ENCODE measurements around the gene RPS10. TPM values are rescaled to one million over a fixed set of nuclear protein-coding genes. Genes with fewer than 3 reads are reported as not detected.

The RPS10 gene
- polyA plus RNA-seq, 3 donors, result 645 to 2,603 (median 1,054) TPM

DNA sequence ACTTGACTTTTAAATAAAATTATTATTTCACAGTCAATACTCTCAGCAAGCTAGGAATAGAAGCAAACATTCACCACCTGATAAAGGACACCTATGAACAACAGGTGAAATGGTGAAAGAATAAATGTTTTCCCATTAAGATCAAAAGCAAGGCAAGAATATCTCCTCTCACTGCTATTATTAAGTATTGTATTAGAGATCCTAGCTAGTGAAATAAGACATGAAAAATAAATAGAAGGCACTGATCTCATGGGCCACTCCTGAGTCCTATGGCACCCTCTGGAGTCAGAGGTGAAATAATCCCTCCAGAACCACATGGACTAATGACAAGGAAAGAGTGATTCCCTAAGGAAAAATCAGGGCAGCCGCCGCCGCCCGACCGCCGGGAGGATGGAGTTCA is 29.4 kb downstream of the RPS10 start:
- intact Hi-C loops (cut with micrococcal nuclease), result no loop called here
- Histone ChIP-seq H3K27ac (ENCODE audit: low read depth in 1 of 2, low read length in 2 of 2) (no peak overlapping the region), H3K4me3 (replicated peaks in 1 of 3; ENCODE audit: low read depth in 2 of 3, low read length in 3 of 3) (no peak overlapping the region), H3K27me3 (ENCODE audit: control insufficient read depth in 2 of 2, insufficient read depth in 2 of 2, low read length in 2 of 2) (no peaks in the 10 kb centered on the region), H3K9ac (ENCODE audit: insufficient read depth, low read length, poor library complexity, severe bottlenecking) (no peak overlapping the region), H4K20me1 (ENCODE audit: insufficient read depth, low read length) (peaks cover 3% of the 10 kb centered on the region), H3K79me2 (ENCODE audit: insufficient read depth, low read length) (peaks cover 16% of the 10 kb centered on the region), H3K9me3 (replicated peaks in 1 of 2; ENCODE audit: control insufficient read depth in 1 of 2, insufficient read depth in 1 of 2, low read length in 2 of 2) (peaks cover 3 to 7% of the 10 kb centered on the region in 2 donors), H3K4me2 (replicated peaks; ENCODE audit: extremely low read depth, low read length, poor library complexity, severe bottlenecking) (no peak overlapping the region), H2AFZ (ENCODE audit: insufficient read depth, low read depth, low read length, poor library complexity, severe bottlenecking) (no peak overlapping the region), H3K4me1 (ENCODE audit: control insufficient read depth in 1 of 2, insufficient read depth in 2 of 2, low read length in 2 of 2) (peaks cover 14 to 21% of the 10 kb centered on the region in 2 donors), H3K36me3 (replicated peaks in 1 of 2; ENCODE audit: control insufficient read depth in 1 of 2, insufficient read depth in 2 of 2, low read length in 2 of 2) (no peaks in the 10 kb centered on the region)
- TF ChIP-seq CTCF (IDR thresholded peaks at IDR 0.05), result no peak
- no peak for DNase-seq
- H3K9me3 Mint-ChIP-seq, result peaks cover 2 to 11% (median 8%) of the 10 kb centered on the region in 7 donors
- H3K4me3 Mint-ChIP-seq, result no peak overlapping the region
- peaks cover 14% of the 10 kb centered on the region for H3K4me1 Mint-ChIP-seq
- H3K36me3 Mint-ChIP-seq, result no peaks in the 10 kb centered on the region
- H3K27me3 Mint-ChIP-seq (ENCODE audit: low read depth in 3 of 3), result peaks cover 0 to 2% (median 2%) of the 10 kb centered on the region in 3 donors
- no peak overlapping the region for H3K27ac Mint-ChIP-seq
- WGBS (ENCODE audit: insufficient coverage), result no CpG with 5 or more reads among the region's 6 CpGs

- Histone ChIP-seq H3K36me3 (replicated peaks in 1 of 2; ENCODE audit: control insufficient read depth in 1 of 2, insufficient read depth in 2 of 2, low read length in 2 of 2) (no peaks in the 10 kb centered on the region), H3K9me3 (replicated peaks in 1 of 2; ENCODE audit: control insufficient read depth in 1 of 2, insufficient read depth in 1 of 2, low read length in 2 of 2) (peaks cover 7 to 9% of the 10 kb centered on the region in 2 donors), H3K27me3 (ENCODE audit: control insufficient read depth in 2 of 2, insufficient read depth in 2 of 2, low read length in 2 of 2) (no peaks in the 10 kb centered on the region), H3K79me2 (ENCODE audit: insufficient read depth, low read length) (peaks cover 42% of the 10 kb centered on the region), H2AFZ (ENCODE audit: insufficient read depth, low read depth, low read length, poor library complexity, severe bottlenecking) (no peak overlapping the region), H3K4me2 (replicated peaks; ENCODE audit: extremely low read depth, low read length, poor library complexity, severe bottlenecking) (peak overlapping the region; percentile 79), H3K4me3 (replicated peaks in 1 of 3; ENCODE audit: low read depth in 2 of 3, low read length in 3 of 3) (peak overlapping the region in 1 of 3 experiments; percentile 23), H3K4me1 (ENCODE audit: control insufficient read depth in 1 of 2, insufficient read depth in 2 of 2, low read length in 2 of 2) (peaks cover 28 to 39% of the 10 kb centered on the region in 2 donors), H4K20me1 (ENCODE audit: insufficient read depth, low read length) (peaks cover 27% of the 10 kb centered on the region), H3K27ac (ENCODE audit: low read depth in 1 of 2, low read length in 2 of 2) (no peak overlapping the region), H3K9ac (ENCODE audit: insufficient read depth, low read length, poor library complexity, severe bottlenecking) (no peak overlapping the region)
- no peak for TF ChIP-seq CTCF (IDR thresholded peaks at IDR 0.05)
- Mint-ChIP-seq H3K27me3 (ENCODE audit: low read depth in 3 of 3) (peaks cover 0 to 4% (median 0%) of the 10 kb centered on the region in 3 donors), H3K9me3 (peaks cover 4 to 17% (median 12%) of the 10 kb centered on the region in 7 donors), H3K4me3 (peak overlapping the region in 1 of 2 donors; percentile 69), H3K36me3 (no peaks in the 10 kb centered on the region), H3K27ac (peak overlapping the region in 5 of 7 donors; percentile 45 to 68 (median 57)), H3K4me1 (peaks cover 18% of the 10 kb centered on the region)
- intact Hi-C loops (cut with micrococcal nuclease), result loop anchor here in 1 of 2 donors (1.0 to 5.0 kb wide), 2 partner anchors 62 to 146 kb away; no protein-coding TSS in a partner anchor
- WGBS (ENCODE audit: insufficient coverage), result 100% methylated on average over 2 of the region's 3 CpGs
- DNase-seq, result no peak
These were observed 31.9 kb downstream of the RPS10 start for GRCh38 chr6:34393966-34394305.

Measured in CD14-positive monocyte (primary cell).